HG03060 (cell line): ENCODE measurements around the gene CNOT1.

Experiments
- ATAC-seq: cut with Tn5 transposase; IDR thresholded peaks from one replicate; pipeline ENCODE4 v1.9.1; 2021; ENCODE audit warnings: low read depth, moderate number of reproducible peaks; ENCODE audit not compliant: unreplicated experiment

Gene CNOT1

GRCh38 chr16:58518980-58519368 lies 110.7 kb downstream of the CNOT1 start:
- no peak for ATAC-seq

DNA sequence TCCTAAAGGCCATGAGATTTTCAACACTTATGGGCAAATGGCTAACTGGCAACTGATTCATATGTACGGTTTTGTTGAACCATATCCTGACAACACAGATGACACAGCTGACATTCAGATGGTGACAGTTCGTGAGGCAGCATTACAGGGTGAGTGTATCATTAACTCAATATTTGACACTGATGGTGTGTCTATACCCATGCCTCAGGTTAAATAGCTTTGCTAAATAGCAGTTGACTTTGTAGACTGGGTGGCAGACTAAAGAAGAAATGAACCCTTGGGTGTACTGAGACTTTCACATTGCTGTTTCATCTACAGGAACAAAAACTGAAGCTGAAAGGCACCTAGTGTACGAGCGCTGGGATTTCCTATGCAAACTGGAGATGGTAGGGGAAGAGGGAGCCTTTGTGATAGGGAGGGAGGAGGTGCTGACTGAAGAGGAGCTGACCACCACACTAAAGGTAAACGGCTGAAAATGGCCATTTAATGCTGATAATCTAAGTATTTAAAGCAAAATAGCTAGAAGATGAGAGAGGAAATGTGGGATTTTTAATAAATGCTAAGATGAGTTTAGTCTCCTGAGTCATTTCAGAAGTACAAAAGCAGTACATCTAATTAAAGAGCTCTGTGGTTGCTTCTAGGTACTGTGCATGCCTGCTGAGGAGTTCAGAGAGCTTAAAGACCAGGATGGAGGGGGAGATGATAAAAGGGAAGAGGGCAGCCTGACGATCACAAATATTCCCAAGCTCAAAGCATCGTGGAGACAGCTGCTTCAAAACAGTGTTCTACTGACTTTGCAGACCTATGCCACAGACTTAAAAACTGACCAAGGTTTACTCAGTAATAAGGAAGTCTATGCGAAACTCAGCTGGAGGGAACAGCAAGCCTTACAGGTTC lies 111.3 kb downstream of the CNOT1 start:
- ATAC-seq: peak; percentile 34

GRCh38 chr16:58516768-58517107 lies 112.9 kb downstream of the CNOT1 start:
- no peak for ATAC-seq

GRCh38 chr16:58515871-58516767 lies 113.5 kb downstream of the CNOT1 start:
- ATAC-seq: no peak

DNA sequence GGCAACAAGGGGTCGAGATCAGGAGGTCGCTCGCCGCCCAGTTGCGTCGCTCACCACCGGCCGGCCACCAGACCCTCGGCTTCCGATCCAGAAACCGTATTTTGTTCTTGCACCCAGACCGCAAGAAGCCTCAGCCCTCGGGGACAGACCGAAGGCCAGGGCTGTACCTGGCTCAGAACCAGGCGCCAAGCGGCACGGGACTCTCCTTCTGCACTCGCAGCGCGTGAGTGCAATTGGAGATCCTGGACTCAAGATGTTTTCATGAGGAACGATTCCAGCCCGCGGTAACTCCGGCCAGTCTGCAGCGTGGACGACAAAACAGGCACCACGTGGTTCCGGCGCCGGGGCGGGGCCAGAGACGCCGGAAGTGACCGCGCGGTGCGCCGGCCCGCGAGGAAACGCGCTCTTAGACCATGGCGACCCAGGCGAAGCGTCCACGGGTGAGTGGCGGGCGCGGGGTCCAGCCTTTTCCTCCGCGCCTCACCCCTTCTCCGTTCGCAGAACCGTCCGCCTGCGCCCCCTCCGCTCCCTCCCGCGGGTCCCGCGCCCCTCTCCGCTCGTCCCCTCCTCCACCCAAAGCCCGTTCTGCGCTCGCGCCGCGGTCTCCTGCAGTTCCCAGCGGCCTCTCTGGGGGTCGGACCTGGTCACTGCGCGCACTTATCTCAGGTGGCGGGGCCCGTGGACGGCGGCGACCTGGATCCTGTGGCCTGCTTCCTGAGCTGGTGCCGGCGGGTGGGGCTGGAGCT lies 114.3 kb downstream of the CNOT1 start, which contains the start of gene SETD6:
Gene SETD6 (plus strand): TSS at position 393 of the 746 bp plus-strand sequence. CDS start 21 bp downstream, at position 414.
- no peak for ATAC-seq

DNA sequence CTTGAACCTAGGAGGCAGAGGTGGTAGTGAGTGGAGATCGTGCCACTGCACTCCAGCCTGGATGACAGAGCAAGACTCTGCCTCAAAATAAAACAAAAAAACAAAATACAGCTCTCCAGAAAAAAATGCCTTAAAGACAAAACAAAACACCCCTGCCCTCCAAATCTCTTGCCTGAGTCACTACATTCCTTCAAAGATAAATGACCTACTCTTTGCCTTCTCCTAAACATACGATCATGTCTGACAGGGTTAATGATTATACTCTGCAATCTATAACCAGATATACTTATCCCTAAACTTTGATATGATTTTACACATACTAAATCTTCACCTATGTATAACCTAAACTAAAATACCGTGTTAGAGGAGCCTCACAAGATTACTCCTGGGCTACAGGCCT lies 115.8 kb downstream of the CNOT1 start:
- ATAC-seq: no peak

DNA sequence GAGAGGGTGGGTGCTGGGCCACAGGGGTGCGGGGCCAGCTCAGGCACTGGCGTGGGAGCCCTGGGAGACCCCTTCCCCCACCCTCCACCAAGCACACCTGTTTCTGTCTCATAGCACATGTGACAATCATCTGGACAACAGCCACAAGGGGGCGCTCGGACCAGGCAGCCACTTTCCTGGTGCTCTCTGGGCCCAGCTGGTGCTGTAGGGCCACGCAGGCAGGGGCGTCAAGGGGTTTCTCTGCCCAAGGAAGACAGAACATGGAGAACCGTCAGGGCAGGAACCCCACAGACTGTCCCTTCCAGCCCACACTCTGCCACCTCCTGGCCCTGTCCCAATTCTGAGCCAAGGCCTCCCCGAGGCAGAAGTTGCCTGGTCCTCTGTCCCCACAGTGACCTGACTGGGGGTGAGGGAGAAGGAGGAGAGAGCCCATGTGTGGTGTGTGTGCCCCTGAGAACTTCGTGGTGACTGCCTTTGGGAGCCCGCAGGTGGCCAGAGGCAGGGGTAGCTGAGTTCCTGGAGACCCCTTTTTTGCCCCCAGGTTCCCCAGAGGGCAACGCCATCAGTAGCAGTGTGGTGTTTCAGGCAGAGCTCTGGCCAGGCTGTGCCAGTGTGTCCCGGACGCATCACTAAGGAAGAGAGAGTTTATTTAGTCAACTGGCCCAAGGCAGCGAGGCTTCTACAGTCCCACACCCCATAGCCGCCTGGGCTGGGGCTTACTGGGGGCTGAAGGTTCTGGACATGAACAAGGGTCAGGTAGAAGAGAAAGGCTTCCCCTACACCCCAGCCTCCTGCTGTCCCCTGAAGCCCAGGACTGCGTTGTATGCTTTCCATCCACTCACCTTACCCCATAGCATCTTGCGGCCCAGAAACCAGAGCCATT lies 117.5 kb downstream of the CNOT1 start:
- ATAC-seq: peak; percentile 32

DNA sequence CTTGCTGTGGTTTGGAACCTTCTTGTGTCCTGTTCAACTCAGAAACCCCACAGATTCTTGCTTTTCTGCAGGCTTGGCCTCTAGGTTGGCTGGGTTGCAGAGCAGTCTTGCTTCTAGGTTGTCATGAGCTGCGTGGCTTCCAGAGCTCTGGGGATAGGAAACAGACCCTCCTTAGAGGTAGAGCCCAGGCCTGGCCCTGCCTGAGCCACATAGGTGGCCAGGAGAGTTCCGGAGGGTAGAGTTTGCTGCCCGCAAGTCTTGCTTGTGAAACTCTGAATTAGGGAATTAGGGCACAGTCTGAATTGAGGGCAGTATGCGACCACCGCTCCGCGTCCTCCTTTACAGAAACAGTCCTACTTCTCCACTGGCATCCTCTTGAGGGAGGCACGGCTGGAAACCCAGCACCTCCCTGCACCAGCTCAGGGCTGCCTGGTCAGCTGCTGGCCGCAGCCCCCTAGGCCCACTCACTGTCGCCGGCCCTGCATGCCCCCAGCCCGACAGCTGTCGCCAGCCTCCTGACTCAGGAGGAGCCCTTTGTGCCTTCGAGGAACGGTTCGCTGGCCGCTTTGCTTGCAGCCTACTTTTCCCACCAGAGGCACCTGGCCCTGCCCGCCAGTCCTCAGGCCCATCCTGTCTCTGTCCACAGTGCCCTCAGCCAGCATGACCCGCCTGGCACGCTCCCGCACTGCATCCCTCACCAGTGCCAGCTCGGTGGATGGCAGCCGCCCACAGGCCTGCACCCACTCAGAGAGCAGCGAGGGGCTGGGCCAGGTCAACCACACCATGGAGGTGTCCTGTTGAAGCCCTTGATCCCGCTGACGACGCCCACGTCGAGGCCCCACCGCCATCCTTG lies 118.6 kb downstream of the CNOT1 start:
- no peak for ATAC-seq

- ATAC-seq: no peak
Observed at GRCh38 chr16:58510097-58510775, 119.4 kb downstream of the CNOT1 start.

DNA sequence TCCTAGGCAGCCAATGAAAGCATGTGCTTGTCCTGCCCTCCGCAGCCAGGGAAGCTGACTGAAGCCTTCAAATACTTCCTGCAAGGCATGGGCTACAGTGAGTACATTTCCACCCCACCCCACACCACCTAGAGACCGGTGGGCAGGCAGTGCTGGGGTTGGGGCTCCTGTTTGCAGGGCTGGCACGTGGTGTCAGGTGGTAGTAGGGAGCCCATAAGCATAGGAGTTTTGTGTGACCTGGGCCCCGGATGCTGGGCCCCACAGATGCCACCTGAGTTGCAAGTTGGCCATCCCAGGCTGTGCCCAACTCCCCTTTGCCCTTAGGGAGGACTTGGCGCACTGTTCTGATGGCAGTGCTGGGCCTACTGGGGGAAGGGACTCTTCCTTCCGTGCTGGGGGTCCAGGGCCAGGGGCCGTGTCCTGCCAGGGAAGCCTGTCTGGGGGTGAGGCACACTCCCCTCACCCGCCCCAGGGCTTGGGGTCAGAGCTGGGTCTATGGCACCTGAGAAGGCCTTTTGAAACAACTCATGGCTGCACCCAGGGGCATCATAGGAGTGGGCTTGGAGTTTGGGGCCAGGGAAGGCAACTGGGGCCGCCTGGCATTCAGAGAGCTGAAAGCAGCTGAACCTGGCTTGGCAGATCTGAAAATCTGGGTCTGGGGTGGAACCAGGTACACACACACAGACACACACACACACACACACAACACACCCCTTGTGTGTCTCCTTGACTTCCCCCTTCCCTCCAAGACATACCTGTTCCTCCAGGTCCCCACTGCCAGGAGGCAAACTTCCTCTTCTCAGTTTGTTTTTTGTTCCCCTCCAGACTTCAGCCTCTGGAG lies 120.2 kb downstream of the CNOT1 start:
- no peak for ATAC-seq

DNA sequence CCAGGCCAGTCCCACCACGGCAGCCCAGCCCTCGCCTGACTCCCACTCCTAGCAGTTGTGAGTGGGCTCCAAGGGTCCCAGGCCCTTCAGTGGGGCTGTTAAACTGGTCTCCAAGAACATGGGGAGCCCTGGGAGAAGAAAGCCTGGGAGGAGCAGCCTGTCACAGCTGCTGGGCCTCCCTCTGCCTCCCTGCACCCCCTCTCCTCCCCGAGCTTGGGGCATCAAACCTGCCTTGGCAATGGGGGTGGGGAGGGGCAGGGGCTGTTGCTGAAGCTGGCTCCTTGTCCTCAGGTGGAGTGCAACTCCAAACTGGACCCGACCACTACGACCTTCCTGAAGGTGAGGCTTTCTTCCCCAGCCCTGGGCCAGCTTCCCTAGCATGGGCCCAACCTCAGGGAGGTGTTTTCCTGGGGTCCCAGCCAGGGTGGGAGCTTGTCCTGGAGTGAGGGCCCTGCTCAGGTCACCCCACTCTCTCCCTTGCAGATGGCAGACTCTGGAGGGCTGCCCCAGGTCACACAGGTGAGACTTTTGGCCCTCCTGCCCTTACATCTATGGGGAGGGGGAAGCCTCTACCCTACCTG lies 120.9 kb downstream of the CNOT1 start:
- ATAC-seq: no peak

DNA sequence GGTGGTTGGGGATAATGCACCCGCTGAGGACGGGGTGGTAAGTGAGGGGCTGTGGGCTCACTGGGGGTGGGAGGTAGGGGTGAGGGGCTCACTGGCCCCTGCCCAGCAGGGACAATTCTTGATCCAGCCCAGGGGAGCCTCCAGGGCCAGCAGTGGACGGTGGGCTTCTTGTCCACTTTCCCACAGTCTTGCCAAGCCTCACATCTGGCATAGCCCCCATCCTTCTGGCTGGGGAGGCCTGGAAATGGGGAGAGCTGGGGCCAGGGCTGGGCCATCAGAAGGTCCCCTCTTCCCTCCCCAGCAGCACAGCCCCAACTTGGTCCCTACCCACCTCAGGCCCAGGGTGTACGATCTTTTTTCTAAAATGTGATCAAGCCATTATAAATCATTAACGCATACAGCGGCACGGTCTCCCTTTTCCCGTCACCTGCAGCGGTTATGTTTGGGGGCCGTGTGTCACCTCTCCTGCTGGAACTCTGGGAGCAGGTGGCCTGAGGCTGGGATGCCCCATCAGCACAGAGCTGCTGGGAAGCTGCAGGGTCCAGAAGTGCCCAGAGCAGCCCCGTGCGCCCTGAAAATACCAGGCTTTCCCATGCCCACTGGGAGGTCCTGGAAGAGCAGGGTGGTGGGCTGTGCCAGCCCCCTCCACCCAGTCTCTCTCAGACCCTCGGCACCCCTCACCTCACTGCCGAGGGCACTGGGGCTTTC lies 121.5 kb downstream of the CNOT1 start:
- ATAC-seq: no peak

DNA sequence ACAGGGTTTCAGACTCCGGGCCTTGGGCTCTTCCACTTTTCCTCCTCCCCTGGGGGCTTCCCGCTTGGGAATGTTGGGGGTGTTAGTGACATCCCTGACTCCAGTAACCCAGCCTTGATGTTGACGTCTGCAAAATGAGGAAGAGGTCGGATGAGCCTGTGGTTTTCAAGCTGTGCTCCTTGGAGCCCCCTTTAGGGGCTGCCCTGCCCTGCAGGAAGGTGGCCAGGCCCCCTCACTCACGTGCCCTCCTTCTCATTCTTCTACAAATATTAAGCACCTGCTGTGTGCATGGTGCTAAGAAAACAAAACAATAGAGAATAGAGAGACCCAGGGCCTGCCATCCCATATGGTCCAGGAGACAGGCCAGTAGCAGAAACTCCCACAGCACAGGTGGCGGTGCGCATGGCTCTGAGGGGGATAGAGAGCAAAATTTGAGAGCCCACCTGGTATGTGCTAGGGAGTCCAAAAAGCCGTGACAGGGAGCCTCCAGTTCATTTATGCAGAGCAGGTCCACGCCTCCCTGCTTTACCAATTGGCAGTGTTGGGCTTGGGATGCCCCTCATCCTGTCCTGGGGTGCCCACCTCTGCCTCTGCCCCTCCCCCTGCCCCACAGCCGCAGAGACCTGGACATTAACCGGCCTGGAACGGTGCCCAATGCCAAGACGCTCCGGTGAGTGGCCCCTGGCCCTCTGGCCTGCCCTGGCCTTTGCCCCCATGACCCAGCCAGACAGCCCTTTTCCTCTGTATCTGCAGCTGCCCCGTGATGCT lies 122.2 kb downstream of the CNOT1 start:
- ATAC-seq: no peak

- no peak for ATAC-seq
Observed at GRCh38 chr16:58506241-58507194, 123.1 kb downstream of the CNOT1 start.
